OCI-LY1 (cell line): Measurements from ENCODE around the gene PIP4K2B.

Source experiments
- CTCF ChIP-seq: fragments of 200-600 bp; sonication (generic), shearing (Covaris generic); IDR thresholded peaks from 2 replicates; pipeline ENCODE4 v1.5.1; 2017; ENCODE audit warnings: mild to moderate bottlenecking, antibody characterized with exemption, low read length, moderate library complexity, mixed read lengths
- EZH2 ChIP-seq: fragments of 200-600 bp; sonication (generic), shearing (Covaris generic); IDR thresholded peaks from 2 replicates; pipeline ENCODE4 v1.8.0; 2017; ENCODE audit warnings: borderline replicate concordance, mixed run types, mild to moderate bottlenecking, antibody characterized with exemption, low read length, moderate library complexity, mixed read lengths

GRCh38 chr17:38720941-38721340 lies 78.4 kb downstream of the PIP4K2B start:
- TF ChIP-seq CTCF: no peak
- no peak for TF ChIP-seq EZH2
